K562 (cell line): ENCODE results near the gene C1R. TPM values are rescaled to one million over a fixed set of nuclear protein-coding genes. Genes with fewer than 3 reads are reported as not detected.

Source experiments
- IFI16 ChIP-seq: fragments of 250-450 bp; sonication (Bioruptor Pico); IDR thresholded peaks from 2 replicates; pipeline ENCODE4 v2.1.2; 2022; ENCODE audit warnings: mild to moderate bottlenecking, inconsistent platforms
- L3MBTL2 ChIP-seq: fragments of 450-650 bp; IDR thresholded peaks from 2 replicates; pipeline ENCODE4 v1.6.1; 2016; ENCODE audit warnings: mild to moderate bottlenecking, moderate library complexity
- NKRF ChIP-seq: fragments of 450-650 bp; IDR thresholded peaks from 2 replicates; pipeline ENCODE4 v1.6.1; 2016; ENCODE audit warnings: borderline replicate concordance
- PRDM10 ChIP-seq: fragments of 450-650 bp; IDR thresholded peaks from 2 replicates; pipeline ENCODE4 v1.6.1; 2018; ENCODE audit not compliant: partially characterized antibody
- SRF ChIP-seq, 2 experiments: fragments of 250-450, 450-650 bp in 1 of 2; sonication (Bioruptor Pico) in 1 of 2; sonication (generic) in 1 of 2; formaldehyde crosslinking; IDR thresholded peaks; 2 replicates each; pipeline versions ENCODE4 v1.5.0 to v1.5.1; 2020 to 2022; ENCODE audit warnings: mild to moderate bottlenecking in 1 of 2, missing genetic modification reagents in 1 of 2
- ZBTB40 ChIP-seq, 2 experiments: fragments of 450-650 bp in 1 of 2; sonication (generic) in 1 of 2; formaldehyde crosslinking in 1 of 2; IDR thresholded peaks; 2 replicates each; pipeline versions ENCODE4 v1.7.1 to v1.9.0; 2016 to 2022; ENCODE audit warnings: inconsistent platforms in 1 of 2, mild to moderate bottlenecking in 1 of 2, missing genetic modification reagents in 1 of 2
- ZNF655 ChIP-seq: fragments of 250-450 bp; sonication (Bioruptor Pico); IDR thresholded peaks from 2 replicates; pipeline ENCODE4 v1.5.0; 2021
- polyA plus RNA-seq, 8 experiments: library from polyadenylated mRNA; depleted of rRNA in 4 of 8; stranded (reverse) in 5 of 8; unstranded in 3 of 8; fragments of >200 nt; fragmentation: Nextera tagmentation in 2 of 8; fragmentation: Illumina TruSeq in 1 of 8; extraction: Ambion mirVana in 2 of 8; extraction: Trizol in 1 of 8; gene quantifications; 2 replicates each; pipeline versions ENCODE4 v1.2.1 to v1.2.3, GENCODE V29; 2011 to 2014; ENCODE audit warnings: inconsistent platforms in 1 of 8, missing spikeins in 1 of 8
- total RNA-seq, 7 experiments: library from RNA; depleted of rRNA in 6 of 7; stranded (reverse); fragments of >200 nt in 6 of 7; fragmentation: Illumina TruSeq in 2 of 7; extraction: Trizol in 2 of 7; gene quantifications; 2 replicates each; pipeline versions ENCODE4 v1.2.1 to v1.2.3, GENCODE V29; 2011 to 2021; ENCODE audit warnings: low replicate concordance in 1 of 7

The C1R gene
- total and polyA plus RNA-seq, 9 of the 15 experiments (the other 6 are each of a cell fraction or from before 2014, with no cell fraction given): 0.07 to 1.0 (median 0.33) TPM; not detected in 1

- TF ChIP-seq ZBTB40 (IDR thresholded peaks at IDR 0.05) (peak; percentile 75), ZBTB40 (CRISPR knock-in tag; IDR thresholded peaks at IDR 0.05) (no peak), IFI16 (no peak), ZNF655 (CRISPR knock-in tag) (no peak), L3MBTL2 (0 out of 2 replicates have a peak, but pooled peaks have one; percentile 11), PRDM10 (peak; percentile 36), SRF (CRISPR knock-in tag; IDR thresholded peaks at IDR 0.05) (no peak), NKRF (no peak)
Measured at GRCh38 chr12:7127916-7128626, 35.8 kb upstream of the C1R start (continued).
